Stimulated activated CD4-positive, alpha-beta T cell treated with anti-CD3 and anti-CD28 coated beads, Interleukin-12 subunit alpha, Interleukin-12 subunit beta, amount 100 ng/mL, for 24 hours (primary cell): ENCODE data around the gene RING1.

Experiments
- DNase-seq, 2 experiments: peaks; one replicate each; pipeline ENCODE4 v3.0.0-alpha.2; 2020; ENCODE audit warnings: low read depth in 2 of 2

Gene RING1

GRCh38 chr6:33247977-33248642 is 39.8 kb downstream of the RING1 start:
- DNase-seq = peak; percentile 78 to 95

- no peak for DNase-seq
Measured at GRCh38 chr6:33248643-33248931, 40.3 kb downstream of the RING1 start.

GRCh38 chr6:33248932-33249731 is 40.8 kb downstream of the RING1 start:
- peak; percentile 89 to 94 for DNase-seq

GRCh38 chr6:33249732-33250630 is 41.7 kb downstream of the RING1 start:
- DNase-seq = no peak

GRCh38 chr6:33250731-33251130 is 42.4 kb downstream of the RING1 start:
- no peak for DNase-seq

- no peak for DNase-seq
Measured at GRCh38 chr6:33251395-33252012, 43.2 kb downstream of the RING1 start.

GRCh38 chr6:33252759-33253158 is 44.5 kb downstream of the RING1 start:
- DNase-seq = no peak

GRCh38 chr6:33254591-33254990 is 46.3 kb downstream of the RING1 start:
- DNase-seq = no peak

GRCh38 chr6:33259032-33259431 is 50.7 kb downstream of the RING1 start:
- no peak for DNase-seq
